Measurements from ENCODE around the gene LAMTOR1. TPM values are rescaled to one million over a fixed set of nuclear protein-coding genes. Genes with fewer than 3 reads are reported as not detected.

Gene LAMTOR1
- total RNA-seq, 1 donor from 2014 or later, result 65.8 TPM

GRCh38 chr11:72124046-72124445 lies 20.9 kb upstream of the LAMTOR1 start:
- Histone ChIP-seq H2AFZ (ENCODE audit: low read depth, low read length) (no peak overlapping the region), H3K27me3 (ENCODE audit: insufficient read depth, low read length) (no peaks in the 10 kb centered on the region), H3K27ac (ENCODE audit: low read depth, low read length) (no peak overlapping the region), H3K4me1 (ENCODE audit: insufficient read depth, low read length) (no peaks in the 10 kb centered on the region), H3K79me2 (ENCODE audit: insufficient read depth, low read length) (no peaks in the 10 kb centered on the region), H4K20me1 (ENCODE audit: insufficient read depth, low read length) (no peaks in the 10 kb centered on the region), H3K9ac (ENCODE audit: low read length) (no peak overlapping the region), H3K9me3 (ENCODE audit: insufficient read depth, low read depth, low read length) (peaks cover 6% of the 10 kb centered on the region), H3K36me3 (ENCODE audit: insufficient read depth, low read length) (no peaks in the 10 kb centered on the region), H3K4me2 (ENCODE audit: low read length) (no peak overlapping the region), H3K4me3 (ENCODE audit: insufficient read depth, low read depth, low read length) (no peak overlapping the region)
- Mint-ChIP-seq H3K4me1 (ENCODE audit: low read depth, unreplicated experiment) (no peaks in the 10 kb centered on the region), H3K27ac (ENCODE audit: unreplicated experiment) (no peak overlapping the region), H3K36me3 (ENCODE audit: low read depth, unreplicated experiment) (peaks cover 4% of the 10 kb centered on the region), H3K9me3 (ENCODE audit: unreplicated experiment) (peaks cover 13% of the 10 kb centered on the region), H3K4me3 (ENCODE audit: unreplicated experiment) (no peak overlapping the region), H3K27me3 (ENCODE audit: low read depth, unreplicated experiment) (peaks cover 18% of the 10 kb centered on the region)
- TF ChIP-seq EZH2 (IDR thresholded peaks at IDR 0.05; ENCODE audit: insufficient read depth, low read length), result no peak
- no peak for TF ChIP-seq CTCF (IDR thresholded peaks at IDR 0.05; ENCODE audit: insufficient read depth, low read depth, low read length)
- FAIRE-seq (no peak), DNase-seq (ENCODE audit: low read depth) (no peak)

DNA sequence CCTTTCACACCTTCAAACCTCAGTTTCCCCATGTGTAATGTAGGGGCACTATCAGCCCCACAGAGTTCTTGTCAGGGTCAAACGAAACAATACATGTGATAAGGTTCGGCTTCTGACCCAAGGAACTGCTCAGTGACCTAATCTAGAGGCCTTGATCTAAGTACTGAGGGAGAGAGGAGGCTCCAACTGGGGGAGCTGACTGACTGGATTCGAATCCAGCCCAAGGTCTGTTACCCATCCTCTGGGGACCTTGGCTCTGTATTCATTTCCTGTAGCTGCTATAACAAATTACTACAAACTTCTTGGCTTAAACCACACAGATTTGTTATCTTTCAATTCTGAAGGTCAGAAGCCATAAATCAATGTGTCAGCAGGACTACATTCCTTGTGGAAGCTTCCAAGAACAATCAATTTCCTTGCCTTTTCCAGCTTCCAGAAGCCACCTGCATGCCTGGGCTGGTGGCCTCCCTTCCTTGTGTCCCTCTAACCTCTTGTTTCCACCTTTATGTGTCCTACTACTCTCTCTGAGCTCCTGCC lies 20.1 kb upstream of the LAMTOR1 start:
- Histone ChIP-seq H3K9me3 (ENCODE audit: insufficient read depth, low read depth, low read length) (peaks cover 3% of the 10 kb centered on the region), H3K4me1 (ENCODE audit: insufficient read depth, low read length) (no peaks in the 10 kb centered on the region), H2AFZ (ENCODE audit: low read depth, low read length) (no peak overlapping the region), H3K4me2 (ENCODE audit: low read length) (no peak overlapping the region), H3K9ac (ENCODE audit: low read length) (no peak overlapping the region), H3K27me3 (ENCODE audit: insufficient read depth, low read length) (no peaks in the 10 kb centered on the region), H4K20me1 (ENCODE audit: insufficient read depth, low read length) (no peaks in the 10 kb centered on the region), H3K4me3 (ENCODE audit: insufficient read depth, low read depth, low read length) (no peak overlapping the region), H3K27ac (ENCODE audit: low read depth, low read length) (no peak overlapping the region), H3K36me3 (ENCODE audit: insufficient read depth, low read length) (no peaks in the 10 kb centered on the region), H3K79me2 (ENCODE audit: insufficient read depth, low read length) (no peaks in the 10 kb centered on the region)
- Mint-ChIP-seq H3K4me3 (ENCODE audit: unreplicated experiment) (no peak overlapping the region), H3K9me3 (ENCODE audit: unreplicated experiment) (peaks cover 6% of the 10 kb centered on the region), H3K4me1 (ENCODE audit: low read depth, unreplicated experiment) (no peaks in the 10 kb centered on the region), H3K27ac (ENCODE audit: unreplicated experiment) (no peak overlapping the region), H3K27me3 (ENCODE audit: low read depth, unreplicated experiment) (peaks cover 17% of the 10 kb centered on the region), H3K36me3 (ENCODE audit: low read depth, unreplicated experiment) (peaks cover 4% of the 10 kb centered on the region)
- TF ChIP-seq CTCF (IDR thresholded peaks at IDR 0.05; ENCODE audit: insufficient read depth, low read depth, low read length), result no peak
- TF ChIP-seq EZH2 (IDR thresholded peaks at IDR 0.05; ENCODE audit: insufficient read depth, low read length), result no peak
- DNase-seq (ENCODE audit: low read depth) (no peak), FAIRE-seq (no peak)

GRCh38 chr11:72122607-72123006 lies 19.5 kb upstream of the LAMTOR1 start:
- Mint-ChIP-seq H3K27me3 (ENCODE audit: low read depth, unreplicated experiment) (peaks cover 17% of the 10 kb centered on the region), H3K4me1 (ENCODE audit: low read depth, unreplicated experiment) (no peaks in the 10 kb centered on the region), H3K9me3 (ENCODE audit: unreplicated experiment) (peaks cover 6% of the 10 kb centered on the region), H3K4me3 (ENCODE audit: unreplicated experiment) (no peak overlapping the region), H3K36me3 (ENCODE audit: low read depth, unreplicated experiment) (peaks cover 4% of the 10 kb centered on the region), H3K27ac (ENCODE audit: unreplicated experiment) (no peak overlapping the region)
- no peak for TF ChIP-seq CTCF (IDR thresholded peaks at IDR 0.05; ENCODE audit: insufficient read depth, low read depth, low read length)
- no peak for TF ChIP-seq EZH2 (IDR thresholded peaks at IDR 0.05; ENCODE audit: insufficient read depth, low read length)
- H3K27me3 ChIP-seq (ENCODE audit: insufficient read depth, low read length), result no peaks in the 10 kb centered on the region
- DNase-seq (ENCODE audit: low read depth) (no peak), FAIRE-seq (no peak)
- H3K4me3 ChIP-seq (ENCODE audit: insufficient read depth, low read depth, low read length), result no peak overlapping the region
- peaks cover 3% of the 10 kb centered on the region for H3K9me3 ChIP-seq (ENCODE audit: insufficient read depth, low read depth, low read length)
- H3K9ac ChIP-seq (ENCODE audit: low read length), result no peak overlapping the region
- H3K79me2 ChIP-seq (ENCODE audit: insufficient read depth, low read length), result no peaks in the 10 kb centered on the region
- H4K20me1 ChIP-seq (ENCODE audit: insufficient read depth, low read length), result no peaks in the 10 kb centered on the region
- no peak overlapping the region for H3K27ac ChIP-seq (ENCODE audit: low read depth, low read length)
- H3K4me1 ChIP-seq (ENCODE audit: insufficient read depth, low read length), result no peaks in the 10 kb centered on the region
- H3K36me3 ChIP-seq (ENCODE audit: insufficient read depth, low read length), result no peaks in the 10 kb centered on the region
- H2AFZ ChIP-seq (ENCODE audit: low read depth, low read length), result no peak overlapping the region
- H3K4me2 ChIP-seq (ENCODE audit: low read length), result no peak overlapping the region
